ENCODE results near the gene TIMM29. TPM values are rescaled to one million over a fixed set of nuclear protein-coding genes. Genes with fewer than 3 reads are reported as not detected.
"Not testable (repeated sequence)": the region's sequence is repeated elsewhere in the genome, so short reads cannot be mapped to it uniquely, and the experiment has no call there.

The TIMM29 gene
- total RNA-seq, 1 experiment from 2014 or later: 23.4 TPM

- not testable (repeated sequence) for H3K4ac ChIP-seq (ENCODE audit: low read depth, low read length); H3K56ac ChIP-seq (ENCODE audit: insufficient read length, low read depth, low read length); H3K36me3 Mint-ChIP-seq (ENCODE audit: insufficient read depth in 1 of 3, low read depth in 3 of 3); H2BK15ac ChIP-seq (ENCODE audit: low read depth, low read length); H3K14ac ChIP-seq (ENCODE audit: insufficient read depth, low read length); H3K79me2 ChIP-seq (ENCODE audit: insufficient read depth, low read length); H3K9me3 Mint-ChIP-seq; H3K4me3 Mint-ChIP-seq; H3T11ph ChIP-seq (ENCODE audit: low read length); H3K27ac Mint-ChIP-seq; H2BK20ac ChIP-seq (ENCODE audit: low read depth, low read length, poor library complexity, severe bottlenecking); H3K18ac ChIP-seq (ENCODE audit: insufficient read length, low read depth, low read length); H3K9ac ChIP-seq (ENCODE audit: extremely low read depth, insufficient read length, low read length); H2BK12ac ChIP-seq (ENCODE audit: insufficient read length, low read depth, low read length); H2AK5ac ChIP-seq (ENCODE audit: insufficient read length, low read length); H2BK5ac ChIP-seq (ENCODE audit: insufficient read length, low read length); H3K4me1 ChIP-seq (ENCODE audit: insufficient read depth, low read length); H3K27ac ChIP-seq (ENCODE audit: insufficient read length, low read depth, low read length); H4K20me1 ChIP-seq (ENCODE audit: control insufficient read depth, insufficient read depth, insufficient read length); H3K79me1 ChIP-seq (ENCODE audit: insufficient read depth, low read depth, low read length, poor library complexity, severe bottlenecking); H4K91ac ChIP-seq (ENCODE audit: insufficient read length, low read depth, low read length); H4K5ac ChIP-seq (ENCODE audit: insufficient read length, low read depth, low read length); H3K27me3 ChIP-seq (ENCODE audit: insufficient read depth, low read length); H3K9me3 ChIP-seq (ENCODE audit: control insufficient read depth, low read depth, low read length); H3K23me2 ChIP-seq (ENCODE audit: insufficient read length, low read depth, low read length, poor library complexity, severe bottlenecking); H3K23ac ChIP-seq (ENCODE audit: insufficient read length, low read depth, low read length); H3K27me3 Mint-ChIP-seq (ENCODE audit: low read depth); DNase-seq; H3K4me1 Mint-ChIP-seq; H2BK120ac ChIP-seq (ENCODE audit: low read depth, low read length, poor library complexity, severe bottlenecking); H2AFZ ChIP-seq (ENCODE audit: low read length); H4K8ac ChIP-seq (replicated peaks; ENCODE audit: insufficient read length, low read depth, low read length); H3K4me2 ChIP-seq (ENCODE audit: insufficient read depth, insufficient read length, low read length)
- no CpG with 5 or more reads among the region's 4 CpGs for WGBS (ENCODE audit: extremely low coverage, insufficient read length, low lambda C conversion rate)
These were observed 14.8 kb downstream of the TIMM29 start for GRCh38 chr19:10943412-10943811.
